ENCODE data around the gene IAH1. TPM values are rescaled to one million over a fixed set of nuclear protein-coding genes. Genes with fewer than 3 reads are reported as not detected.

IAH1 gene
- polyA plus RNA-seq, 3 donors, result 39.4 to 98.2 (median 84.0) TPM

- no peaks in the 10 kb centered on the region for H3K27me3 ChIP-seq (ENCODE audit: control insufficient read depth in 2 of 2, insufficient read depth in 2 of 2, low read length in 2 of 2)
- peaks cover 6% of the 10 kb centered on the region for H4K20me1 ChIP-seq (ENCODE audit: insufficient read depth, low read length)
- H3K9ac ChIP-seq (ENCODE audit: insufficient read depth, low read length, poor library complexity, severe bottlenecking), result no peak overlapping the region
- no peak overlapping the region for H3K27ac ChIP-seq (ENCODE audit: low read depth in 1 of 2, low read length in 2 of 2)
- no peak overlapping the region for H3K4me2 ChIP-seq (replicated peaks; ENCODE audit: extremely low read depth, low read length, poor library complexity, severe bottlenecking)
- peaks cover 22 to 29% of the 10 kb centered on the region in 2 donors for H3K4me1 ChIP-seq (ENCODE audit: control insufficient read depth in 1 of 2, insufficient read depth in 2 of 2, low read length in 2 of 2)
- TF ChIP-seq CTCF (IDR thresholded peaks at IDR 0.05), result no peak
- Mint-ChIP-seq H3K27ac (no peak overlapping the region), H3K4me1 (peaks cover 19% of the 10 kb centered on the region), H3K4me3 (no peak overlapping the region), H3K27me3 (ENCODE audit: low read depth in 3 of 3) (peaks cover 0 to 2% (median 0%) of the 10 kb centered on the region in 3 donors), H3K36me3 (peaks cover 34 to 54% of the 10 kb centered on the region in 2 donors), H3K9me3 (no peaks in the 10 kb centered on the region)
- no peak for DNase-seq
- no peak overlapping the region for H3K4me3 ChIP-seq (replicated peaks in 1 of 3; ENCODE audit: low read depth in 2 of 3, low read length in 3 of 3)
- peaks cover 23 to 37% of the 10 kb centered on the region in 2 donors for H3K36me3 ChIP-seq (replicated peaks in 1 of 2; ENCODE audit: control insufficient read depth in 1 of 2, insufficient read depth in 2 of 2, low read length in 2 of 2)
- peaks cover 15% of the 10 kb centered on the region for H3K79me2 ChIP-seq (ENCODE audit: insufficient read depth, low read length)
- H3K9me3 ChIP-seq (replicated peaks in 1 of 2; ENCODE audit: control insufficient read depth in 1 of 2, insufficient read depth in 1 of 2, low read length in 2 of 2), result no peaks in the 10 kb centered on the region
- H2AFZ ChIP-seq (ENCODE audit: insufficient read depth, low read depth, low read length, poor library complexity, severe bottlenecking), result no peak overlapping the region
- intact Hi-C loops (cut with micrococcal nuclease), result no loop called here
- no CpG with 5 or more reads among the region's 5 CpGs for WGBS (ENCODE audit: insufficient coverage)
Measured at GRCh38 chr2:9471206-9471605, 3.1 kb upstream of the IAH1 start.

GRCh38 chr2:9472511-9472910 is 1.8 kb upstream of the IAH1 start:
- H3K9ac ChIP-seq (ENCODE audit: insufficient read depth, low read length, poor library complexity, severe bottlenecking), result no peak overlapping the region
- peaks cover 22 to 34% of the 10 kb centered on the region in 2 donors for H3K4me1 ChIP-seq (ENCODE audit: control insufficient read depth in 1 of 2, insufficient read depth in 2 of 2, low read length in 2 of 2)
- no peaks in the 10 kb centered on the region for H3K9me3 ChIP-seq (replicated peaks in 1 of 2; ENCODE audit: control insufficient read depth in 1 of 2, insufficient read depth in 1 of 2, low read length in 2 of 2)
- Mint-ChIP-seq H3K27me3 (ENCODE audit: low read depth in 3 of 3) (peaks cover 0 to 2% (median 0%) of the 10 kb centered on the region in 3 donors), H3K36me3 (peaks cover 31 to 52% of the 10 kb centered on the region in 2 donors), H3K4me3 (no peak overlapping the region), H3K4me1 (peaks cover 24% of the 10 kb centered on the region), H3K27ac (peak overlapping the region in 1 of 7 donors; percentile 41), H3K9me3 (no peaks in the 10 kb centered on the region)
- peaks cover 23 to 39% of the 10 kb centered on the region in 2 donors for H3K36me3 ChIP-seq (replicated peaks in 1 of 2; ENCODE audit: control insufficient read depth in 1 of 2, insufficient read depth in 2 of 2, low read length in 2 of 2)
- H3K4me2 ChIP-seq (replicated peaks; ENCODE audit: extremely low read depth, low read length, poor library complexity, severe bottlenecking), result no peak overlapping the region
- peaks cover 14% of the 10 kb centered on the region for H4K20me1 ChIP-seq (ENCODE audit: insufficient read depth, low read length)
- 96% methylated on average over 7 of the region's 9 CpGs for WGBS (ENCODE audit: insufficient coverage)
- no peak for DNase-seq
- peaks cover 21% of the 10 kb centered on the region for H3K79me2 ChIP-seq (ENCODE audit: insufficient read depth, low read length)
- intact Hi-C loops (cut with micrococcal nuclease), result no loop called here
- no peak for TF ChIP-seq CTCF (IDR thresholded peaks at IDR 0.05)
- no peaks in the 10 kb centered on the region for H3K27me3 ChIP-seq (ENCODE audit: control insufficient read depth in 2 of 2, insufficient read depth in 2 of 2, low read length in 2 of 2)
- no peak overlapping the region for H3K27ac ChIP-seq (ENCODE audit: low read depth in 1 of 2, low read length in 2 of 2)
- no peak overlapping the region for H3K4me3 ChIP-seq (replicated peaks in 1 of 3; ENCODE audit: low read depth in 2 of 3, low read length in 3 of 3)
- H2AFZ ChIP-seq (ENCODE audit: insufficient read depth, low read depth, low read length, poor library complexity, severe bottlenecking), result no peak overlapping the region
